H1 (cell line): ENCODE results near the gene EN1. TPM values are rescaled to one million over a fixed set of nuclear protein-coding genes. Genes with fewer than 3 reads are reported as not detected.

Experiments used
- CTCF ChIA-PET: fragments of 300-600 bp; sonication (Branson Sonifier 250); formaldehyde crosslinking; loops from one replicate; lab custom pipeline; 2021; ENCODE audit not compliant: partially characterized antibody; lab: Charles Lee
- POLR2A ChIA-PET: fragments of 300-600 bp; sonication (Branson Sonifier 250); formaldehyde crosslinking; loops from one replicate; lab custom pipeline; 2021; ENCODE audit warnings: inconsistent platforms; ENCODE audit not compliant: partially characterized antibody; lab: Charles Lee
- DNase-seq, 2 experiments: peaks; one replicate each; pipeline versions ENCODE4 v3.0.0 to v3.0.0-alpha.2; 2010 to 2022; ENCODE audit warnings: low spot score in 2 of 2, low read depth in 1 of 2, mixed read lengths in 1 of 2
- FAIRE-seq: peaks from 2 replicates; lab custom pipeline; 2011; peaks lifted over from hg19 to GRCh38; lab: Jason Lieb, UNC
- H2AFZ ChIP-seq: 2 replicates; pipeline ENCODE4 v1.8.1; 2012; ENCODE audit warnings: low read length, inconsistent platforms
- H2AK5ac ChIP-seq: 2 replicates; pipeline ENCODE4 v1.6.1; 2013; ENCODE audit warnings: low read depth, low read length
- H2BK120ac ChIP-seq: replicated peaks from 2 replicates; pipeline ENCODE3; 2013; ENCODE audit warnings: low read depth, low read length, inconsistent platforms
- H2BK12ac ChIP-seq: 2 replicates; pipeline ENCODE4 v1.6.1; 2013; ENCODE audit warnings: low read depth, low read length
- H2BK15ac ChIP-seq: 2 replicates; pipeline ENCODE4 v1.6.1; 2013; ENCODE audit warnings: low read length
- H2BK20ac ChIP-seq: 2 replicates; pipeline ENCODE4 v1.6.1; 2013; ENCODE audit warnings: low read length
- H2BK5ac ChIP-seq: 2 replicates; pipeline ENCODE4 v1.6.1; 2013; ENCODE audit warnings: low read depth, low read length
- H3K14ac ChIP-seq: 2 replicates; pipeline ENCODE4 v1.6.1; 2013; ENCODE audit warnings: inconsistent platforms; ENCODE audit not compliant: insufficient read length
- H3K18ac ChIP-seq: 2 replicates; pipeline ENCODE4 v1.6.1; 2013; ENCODE audit warnings: low read length; ENCODE audit errors: extremely low read depth
- H3K23ac ChIP-seq: 2 replicates; pipeline ENCODE4 v1.6.1; 2013; ENCODE audit warnings: inconsistent platforms; ENCODE audit not compliant: insufficient read length
- H3K23me2 ChIP-seq: 2 replicates; pipeline ENCODE4 v1.6.1; 2013; ENCODE audit warnings: low read depth, low read length
- H3K27ac ChIP-seq: 2 replicates; pipeline ENCODE4 v1.6.1; 2011; ENCODE audit warnings: low read depth, low read length, inconsistent platforms
- H3K27me3 ChIP-seq, 4 experiments: replicated peaks in 1 of 4; 1 replicate in 1 of 4; 2 replicates in 3 of 4; pipeline versions ENCODE4 v1.6.1 to v1.8.1; 2011 to 2013; ENCODE audit warnings: low read length in 3 of 4, mild to moderate bottlenecking in 3 of 4, inconsistent platforms in 2 of 4, mixed read lengths in 2 of 4, moderate library complexity in 1 of 4; ENCODE audit not compliant: control insufficient read depth in 3 of 4, insufficient read depth in 3 of 4; ENCODE audit errors: extremely low read depth in 1 of 4
- H3K36me3 ChIP-seq, 4 experiments: 2 replicates each; pipeline versions ENCODE4 v1.6.1 to v1.8.1; 2011 to 2013; ENCODE audit warnings: mild to moderate bottlenecking in 4 of 4, low read length in 3 of 4, moderate library complexity in 2 of 4, control low read depth in 1 of 4, inconsistent platforms in 1 of 4; ENCODE audit not compliant: insufficient read depth in 4 of 4, control insufficient read depth in 2 of 4
- H3K4ac ChIP-seq: replicated peaks from 2 replicates; pipeline ENCODE3; 2013; ENCODE audit warnings: low read length, low read depth, mixed read lengths, inconsistent platforms; ENCODE audit not compliant: insufficient read length
- H3K4me1 ChIP-seq, 4 experiments: replicated peaks in 1 of 4; 1 replicate in 1 of 4; 2 replicates in 3 of 4; pipeline versions ENCODE4 v1.6.1 to v1.8.1; 2011 to 2013; ENCODE audit warnings: low read length in 3 of 4, inconsistent platforms in 2 of 4, mixed read lengths in 1 of 4; ENCODE audit not compliant: insufficient read depth in 4 of 4, control insufficient read depth in 3 of 4
- H3K4me2 ChIP-seq, 2 experiments: 2 replicates each; pipeline versions ENCODE4 v1.6.1 to v1.8.1; 2011 to 2013; ENCODE audit warnings: low read depth in 2 of 2, low read length in 2 of 2, control low read depth in 1 of 2, inconsistent platforms in 1 of 2, mild to moderate bottlenecking in 1 of 2; ENCODE audit not compliant: insufficient read depth in 1 of 2
- H3K4me3 ChIP-seq, 4 experiments: fragments of 200-600, 300-600 bp in 1 of 4; sonication (generic), shearing (Covaris generic), sonication (Bioruptor Twin) in 1 of 4; 2 replicates each; pipeline versions ENCODE4 v1.5.1 to v1.8.1; 2011 to 2016; ENCODE audit warnings: low read length in 4 of 4, low read depth in 3 of 4, control low read depth in 2 of 4, inconsistent platforms in 2 of 4, mild to moderate bottlenecking in 2 of 4, mixed read lengths in 1 of 4, moderate library complexity in 1 of 4; ENCODE audit not compliant: insufficient read depth in 2 of 4; ENCODE audit errors: extremely low read depth in 1 of 4
- H3K56ac ChIP-seq: replicated peaks from 2 replicates; pipeline ENCODE3; 2013; ENCODE audit warnings: low read depth, mild to moderate bottlenecking, mixed read lengths, low read length, inconsistent platforms; ENCODE audit not compliant: insufficient read length
- H3K79me1 ChIP-seq: 2 replicates; pipeline ENCODE4 v1.6.1; 2013; ENCODE audit warnings: low read depth, low read length, control low read depth
- H3K79me2 ChIP-seq, 2 experiments: 2 replicates each; pipeline versions ENCODE4 v1.6.1 to v1.8.1; 2012 to 2013; ENCODE audit warnings: low read length in 2 of 2, mild to moderate bottlenecking in 2 of 2, inconsistent platforms in 1 of 2; ENCODE audit not compliant: insufficient read depth in 2 of 2, control insufficient read depth in 1 of 2
- H3K9ac ChIP-seq, 4 experiments: replicated peaks in 1 of 4; 1 replicate in 1 of 4; 2 replicates in 3 of 4; pipeline versions ENCODE4 v1.6.1 to v1.8.1; 2011 to 2013; ENCODE audit warnings: low read depth in 3 of 4, low read length in 3 of 4, control low read depth in 2 of 4, mild to moderate bottlenecking in 2 of 4, moderate library complexity in 2 of 4, inconsistent platforms in 1 of 4; ENCODE audit errors: extremely low read depth in 1 of 4
- H3K9me3 ChIP-seq, 2 experiments: 2 replicates each; pipeline versions ENCODE4 v1.6.1 to v1.8.1; 2012 to 2013; ENCODE audit warnings: mild to moderate bottlenecking in 2 of 2, moderate library complexity in 2 of 2, control low read depth in 1 of 2, inconsistent platforms in 1 of 2, low read depth in 1 of 2, low read length in 1 of 2, mixed read lengths in 1 of 2; ENCODE audit not compliant: insufficient read depth in 2 of 2
- H4K20me1 ChIP-seq, 2 experiments: replicated peaks in 1 of 2; 2 replicates each; pipeline versions ENCODE3 to v1.8.1; 2011 to 2013; ENCODE audit warnings: inconsistent platforms in 2 of 2, low read length in 2 of 2, mild to moderate bottlenecking in 1 of 2; ENCODE audit not compliant: insufficient read depth in 2 of 2, control insufficient read depth in 1 of 2
- H4K5ac ChIP-seq: 2 replicates; pipeline ENCODE4 v1.6.1; 2013; ENCODE audit warnings: low read length, low read depth, mixed read lengths, inconsistent platforms; ENCODE audit not compliant: insufficient read length
- H4K8ac ChIP-seq: 2 replicates; pipeline ENCODE4 v1.8.0; 2013; ENCODE audit warnings: mild to moderate bottlenecking, moderate library complexity, low read length, inconsistent platforms; ENCODE audit not compliant: insufficient read depth; ENCODE audit errors: extremely low read depth
- H4K91ac ChIP-seq: replicated peaks from 2 replicates; pipeline ENCODE3; 2013; ENCODE audit warnings: low read length, mixed read lengths, inconsistent platforms; ENCODE audit not compliant: insufficient read length
- WGBS, 2 experiments: shearing (Covaris generic) in 1 of 2; methylation state at CpG; one replicate each; pipeline versions ENCODE4 v1.1.6 to v1.1.7; 2013 to 2015; ENCODE audit warnings: low lambda C conversion rate in 2 of 2, mixed read lengths in 2 of 2, inconsistent platforms in 1 of 2, low coverage in 1 of 2, missing lambda C conversion rate in 1 of 2; ENCODE audit not compliant: insufficient replicate concordance in 2 of 2, insufficient coverage in 1 of 2, insufficient read length in 1 of 2; ENCODE audit errors: extremely low coverage in 1 of 2, missing lambda C conversion rate in 1 of 2; 5-methylcytosine and 5-hydroxymethylcytosine counted together
- polyA plus RNA-seq, 7 experiments: library from polyadenylated mRNA; depleted of rRNA in 3 of 7; stranded (reverse) in 5 of 7; unstranded in 2 of 7; fragments of >200 nt in 5 of 7; fragments of 200-250 nt in 2 of 7; gene quantifications; 1 replicate in 5 of 7; 2 replicates in 1 of 7; 4 replicates in 1 of 7; pipeline versions ENCODE4 v1.2.1 to v1.2.3, GENCODE V29; 2011 to 2013; ENCODE audit warnings: missing spikeins in 2 of 7, mixed read lengths in 2 of 7
- total RNA-seq: library from RNA; stranded (reverse); fragmentation: NEBNext Ultra II Directional; extraction: Animal tissue kit (Norgen Biotek cat#: 25700); gene quantifications from 2 replicates; pipeline ENCODE4 v1.2.1, GENCODE V29; 2021

EN1 gene
- total and polyA plus RNA-seq, 2 of the 8 experiments (the other 6 are each of a cell fraction or from before 2014, with no cell fraction given): not detected

DNA sequence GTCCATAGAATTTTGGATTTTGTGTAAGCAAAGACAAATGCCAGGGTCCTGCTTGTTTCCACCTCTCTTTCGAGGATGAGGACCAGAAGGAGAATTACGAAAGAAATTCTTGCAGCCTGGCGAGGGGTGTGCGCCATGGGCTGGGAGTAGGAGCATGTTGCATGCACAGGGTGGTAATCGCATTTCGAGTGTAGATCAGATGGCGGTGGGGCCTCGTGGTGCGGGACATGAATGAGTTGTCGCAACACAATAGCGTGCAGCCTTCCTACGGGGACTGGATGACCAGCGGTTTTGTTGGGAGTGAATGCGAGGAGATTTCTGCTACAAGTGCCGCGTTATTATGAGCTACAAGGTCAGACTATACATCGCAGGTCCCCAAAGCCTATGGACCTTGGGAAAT, 4.2 kb upstream of the EN1 start:
- Histone ChIP-seq H2BK5ac (no peak overlapping the region), H2AK5ac (no peak overlapping the region), H4K8ac (no peak overlapping the region), H2BK20ac (peak overlapping the region; percentile 8; the same call in 1 of the 2 replicates), H2BK15ac (peak overlapping the region; percentile 6; the same call in 1 of the 2 replicates), H3K56ac (no peak overlapping the region), H3K14ac (no peak overlapping the region), H3K4ac (no peak overlapping the region), H4K20me1 (peaks cover 19 to 25% of the 10 kb centered on the region in 2 experiments), H3K9ac (no peak overlapping the region), H3K4me3 (no peak overlapping the region), H3K27ac (no peak overlapping the region), H4K5ac (no peak overlapping the region), H3K79me1 (no peaks in the 10 kb centered on the region), H2AFZ (no peak overlapping the region), H3K9me3 (no peaks in the 10 kb centered on the region), H3K23ac (no peak overlapping the region), H3K4me2 (peak overlapping the region; percentile 3 to 43; a peak in 2 of 4 replicates), H3K18ac (no peak overlapping the region), H3K27me3 (peaks cover 81 to 99% (median 91%) of the 10 kb centered on the region in 4 experiments), H3K36me3 (peaks cover 0 to 4% (median 0%) of the 10 kb centered on the region in 4 experiments; a peak in 1 of 8 replicates), H2BK120ac (no peak overlapping the region), H2BK12ac (peak overlapping the region; percentile 60), H3K23me2 (peaks cover 8% of the 10 kb centered on the region; the same call in 1 of the 2 replicates), H4K91ac (no peak overlapping the region), H3K79me2 (no peaks in the 10 kb centered on the region), H3K4me1 (peaks cover 2 to 42% (median 24%) of the 10 kb centered on the region in 4 experiments)
- POLR2A ChIA-PET: interaction anchor here (1.3 kb wide), 1 partner anchor 8 kb away, joined by 5 read pairs; no protein-coding TSS in a partner anchor
- DNase-seq (no peak), FAIRE-seq (no peak)
- WGBS, 2 experiments: 6% methylated on average over 17 of the region's 17 CpGs; no CpG with 5 or more reads in 1 of the 2 experiments
- CTCF ChIA-PET: interaction anchor here (0.7 to 7.4 kb wide), 3 partner anchors 7 to 480 kb away, joined by 3 to 84 read pairs (median 3); partner anchors contain the start of gene EN1
